AG10803 (cell line): Measurements from ENCODE around the gene GDF10.

Source experiments
- DNase-seq: peaks from one replicate; pipeline ENCODE4 v3.0.0; 2010; ENCODE audit warnings: low read depth
- H3K4me3 ChIP-seq: 2 replicates; pipeline ENCODE4 v1.5.1; 2011; ENCODE audit warnings: mild to moderate bottlenecking, low read length, control low read depth
- TF ChIP-seq, protein P1 (sequence below): conservative IDR thresholded peaks from 2 replicates; pipeline ENCODE4 v1.5.1; 2011; ENCODE audit warnings: mild to moderate bottlenecking, low read length, control low read depth, inconsistent platforms

The GDF10 gene

DNA sequence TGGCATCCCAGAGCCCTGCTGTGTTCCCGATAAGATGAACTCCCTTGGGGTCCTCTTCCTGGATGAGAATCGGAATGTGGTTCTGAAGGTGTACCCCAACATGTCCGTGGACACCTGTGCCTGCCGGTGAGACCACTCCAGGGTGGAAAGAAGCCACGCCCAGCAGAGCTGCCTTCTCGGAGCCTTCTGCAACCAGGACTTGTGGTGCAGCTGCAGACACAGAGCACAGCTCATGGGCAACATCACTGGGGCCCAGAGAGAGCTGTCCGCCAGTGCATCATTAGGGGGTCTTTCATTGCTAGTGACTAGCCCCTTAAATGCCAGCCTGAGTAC, 12.6 kb downstream of the GDF10 start:
- no peak overlapping the region for H3K4me3 ChIP-seq
- TF ChIP-seq, protein P1, sequence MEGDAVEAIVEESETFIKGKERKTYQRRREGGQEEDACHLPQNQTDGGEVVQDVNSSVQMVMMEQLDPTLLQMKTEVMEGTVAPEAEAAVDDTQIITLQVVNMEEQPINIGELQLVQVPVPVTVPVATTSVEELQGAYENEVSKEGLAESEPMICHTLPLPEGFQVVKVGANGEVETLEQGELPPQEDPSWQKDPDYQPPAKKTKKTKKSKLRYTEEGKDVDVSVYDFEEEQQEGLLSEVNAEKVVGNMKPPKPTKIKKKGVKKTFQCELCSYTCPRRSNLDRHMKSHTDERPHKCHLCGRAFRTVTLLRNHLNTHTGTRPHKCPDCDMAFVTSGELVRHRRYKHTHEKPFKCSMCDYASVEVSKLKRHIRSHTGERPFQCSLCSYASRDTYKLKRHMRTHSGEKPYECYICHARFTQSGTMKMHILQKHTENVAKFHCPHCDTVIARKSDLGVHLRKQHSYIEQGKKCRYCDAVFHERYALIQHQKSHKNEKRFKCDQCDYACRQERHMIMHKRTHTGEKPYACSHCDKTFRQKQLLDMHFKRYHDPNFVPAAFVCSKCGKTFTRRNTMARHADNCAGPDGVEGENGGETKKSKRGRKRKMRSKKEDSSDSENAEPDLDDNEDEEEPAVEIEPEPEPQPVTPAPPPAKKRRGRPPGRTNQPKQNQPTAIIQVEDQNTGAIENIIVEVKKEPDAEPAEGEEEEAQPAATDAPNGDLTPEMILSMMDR, result no peak
- DNase-seq, result no peak

DNA sequence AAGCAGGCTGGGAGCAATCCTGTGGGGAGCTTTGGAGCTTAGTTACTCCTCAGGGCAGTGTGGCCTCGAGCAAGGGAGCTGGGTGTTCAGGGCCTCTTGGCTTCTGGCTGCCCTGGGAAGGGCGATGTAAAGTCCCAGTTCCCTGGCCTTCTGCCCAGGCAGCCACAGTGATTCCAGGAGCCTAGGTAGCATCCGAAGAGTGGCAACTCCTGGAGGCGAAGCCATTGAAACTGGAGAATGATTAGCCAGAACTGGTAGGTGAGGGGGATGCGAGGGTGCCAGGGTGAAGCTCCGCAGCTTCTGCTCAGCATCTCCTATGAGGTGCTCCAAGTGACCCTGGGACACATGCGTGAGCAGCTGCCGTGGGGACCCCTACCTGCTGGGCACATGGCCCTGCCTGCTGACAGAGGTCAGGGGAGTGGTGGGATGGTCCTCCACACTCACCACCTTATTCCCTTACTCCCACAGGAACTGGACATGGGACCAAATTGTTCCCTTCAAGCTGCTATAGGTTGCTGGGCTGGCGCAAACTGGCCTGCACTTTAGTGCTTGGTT, 14.5 kb downstream of the GDF10 start:
- no peak for DNase-seq
- TF ChIP-seq, protein P1, result no peak
- H3K4me3 ChIP-seq, result no peak overlapping the region

DNA sequence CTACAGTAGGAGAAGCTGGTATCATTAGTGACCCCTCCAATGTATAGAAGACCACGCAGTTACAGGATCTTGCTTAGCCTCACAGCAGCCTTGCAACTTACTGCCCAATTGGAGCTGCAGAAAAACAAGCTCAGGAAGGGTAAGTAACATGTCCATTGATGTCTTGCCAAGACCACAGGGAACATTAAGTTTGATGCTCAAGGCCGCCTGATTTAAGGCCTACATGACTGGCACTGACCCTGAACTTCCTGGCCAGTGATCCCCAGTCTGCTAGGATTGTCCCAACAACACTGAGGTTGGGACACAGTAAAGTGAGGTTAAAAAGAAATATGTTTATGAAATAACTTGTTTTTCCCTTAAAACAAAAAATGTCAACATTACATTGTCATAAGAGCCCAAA, 15.4 kb downstream of the GDF10 start:
- no peak for DNase-seq
- TF ChIP-seq, protein P1, result no peak
- no peak overlapping the region for H3K4me3 ChIP-seq

DNA sequence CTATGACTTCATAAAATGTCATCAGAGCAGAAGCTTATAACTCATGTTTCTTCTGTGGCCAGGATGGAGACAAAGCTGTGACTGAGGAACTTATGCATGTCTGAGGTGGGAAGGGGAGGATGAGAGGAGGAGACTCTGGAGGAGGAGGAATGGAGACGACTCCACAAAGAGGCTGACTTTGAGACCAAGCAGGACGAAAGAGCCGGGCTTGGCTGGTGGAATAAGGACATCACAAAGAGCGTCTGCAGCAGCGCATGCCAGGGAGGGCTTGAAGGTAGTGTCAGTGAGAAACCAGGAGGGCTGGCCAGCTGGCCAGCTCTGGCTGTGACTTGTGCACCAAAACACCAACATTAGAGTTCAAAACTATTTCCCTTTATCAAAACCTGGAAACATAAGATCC, 16.1 kb downstream of the GDF10 start:
- TF ChIP-seq, protein P1, result no peak
- DNase-seq, result no peak
- no peak overlapping the region for H3K4me3 ChIP-seq

DNA sequence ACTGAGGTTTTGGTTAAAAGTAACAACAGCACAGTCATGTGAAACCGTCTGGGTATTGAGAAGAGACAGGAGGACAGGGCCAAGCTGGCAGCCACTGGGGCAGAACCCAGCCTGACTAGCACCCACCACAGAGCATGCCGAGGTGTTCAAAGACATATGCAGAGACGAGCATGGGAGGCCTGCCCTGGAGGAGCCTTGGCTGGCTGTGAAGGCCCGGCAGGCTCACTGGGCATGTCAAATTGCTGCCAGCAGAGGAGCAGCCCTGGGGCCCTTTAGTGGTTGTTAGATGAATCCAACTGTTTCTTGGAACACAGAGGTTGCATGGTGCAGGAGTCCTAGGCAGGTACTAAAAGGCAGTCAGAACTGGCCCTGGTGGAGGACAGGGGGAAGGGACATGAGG, 17.3 kb downstream of the GDF10 start:
- DNase-seq, result no peak
- TF ChIP-seq, protein P1, result no peak
- no peak overlapping the region for H3K4me3 ChIP-seq

DNA sequence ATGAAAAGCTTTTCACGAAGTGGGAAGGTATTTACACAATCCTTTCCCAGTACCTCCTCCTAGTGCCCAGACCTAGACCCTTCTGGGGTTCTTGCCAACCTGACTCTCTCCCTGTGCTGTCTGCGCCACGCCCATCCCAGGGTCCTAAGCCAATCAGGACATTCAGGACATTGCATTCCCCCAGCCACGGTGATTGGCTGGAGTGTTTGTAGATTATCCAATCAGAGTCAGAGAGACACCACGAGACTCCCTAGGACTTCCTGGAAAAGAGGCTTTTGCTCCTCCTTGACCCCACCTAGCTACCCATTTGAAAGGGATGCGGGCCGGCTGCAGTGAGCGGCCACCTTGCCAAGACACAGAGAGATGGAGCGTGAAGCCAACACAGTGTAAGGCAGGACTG, 18.7 kb downstream of the GDF10 start:
- TF ChIP-seq, protein P1, result no peak
- no peak overlapping the region for H3K4me3 ChIP-seq
- no peak for DNase-seq

DNA sequence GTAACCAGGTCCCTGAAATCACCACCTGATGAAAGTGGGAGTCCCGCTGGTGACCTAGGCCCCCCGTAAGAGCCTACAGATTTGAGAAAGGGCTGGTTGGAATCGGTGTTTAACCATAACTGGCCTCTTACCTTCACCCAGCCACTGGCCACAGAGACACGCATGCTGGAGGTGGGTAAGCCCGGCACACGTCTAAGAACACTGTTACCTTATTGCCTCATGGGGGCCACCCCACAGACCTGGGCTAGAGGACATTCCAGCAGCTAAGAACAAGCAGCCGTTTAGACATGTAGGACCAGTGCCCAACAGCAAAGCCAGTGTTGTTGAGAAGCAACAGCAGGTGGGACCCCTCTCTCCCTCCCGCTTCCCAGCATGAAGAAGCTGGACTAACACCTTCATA, 19.8 kb downstream of the GDF10 start:
- H3K4me3 ChIP-seq, result no peak overlapping the region
- TF ChIP-seq, protein P1, result no peak
- DNase-seq, result no peak
